GM12878 (cell line): Measurements from ENCODE around the gene SDHAF1.

Experiments used
- ATF3 ChIP-seq: IDR thresholded peaks from 2 replicates; pipeline ENCODE4 v1.6.1; 2011; ENCODE audit warnings: low read depth, mild to moderate bottlenecking, low read length, moderate library complexity, borderline replicate concordance; ENCODE audit errors: extremely low read depth
- CTCF ChIP-seq, 3 experiments: IDR thresholded peaks in 2 of 3; conservative IDR thresholded peaks in 1 of 3; 2 replicates each; pipeline ENCODE4 v1.5.1; 2011; ENCODE audit warnings: low read depth in 3 of 3, low read length in 3 of 3, mild to moderate bottlenecking in 3 of 3, control low read depth in 2 of 3, moderate library complexity in 2 of 3, inconsistent platforms in 1 of 3, mixed read lengths in 1 of 3; ENCODE audit not compliant: control insufficient read depth in 2 of 3, insufficient read depth in 1 of 3; ENCODE audit errors: extremely low read depth in 1 of 3
- E2F8 ChIP-seq: fragments of 450-650 bp; IDR thresholded peaks from 2 replicates; pipeline ENCODE4 v1.6.1; 2018; ENCODE audit warnings: mild to moderate bottlenecking, low read depth, moderate library complexity; ENCODE audit not compliant: partially characterized antibody
- EP300 ChIP-seq, 2 experiments: fragments of 150-350 bp in 1 of 2; IDR thresholded peaks; 2 replicates each; pipeline ENCODE4 v1.6.1; 2011 to 2012; ENCODE audit warnings: low read depth in 2 of 2, low read length in 2 of 2, borderline replicate concordance in 1 of 2, improper control_type of control experiment in 1 of 2, inconsistent platforms in 1 of 2; ENCODE audit not compliant: control insufficient read depth in 1 of 2
- EZH2 ChIP-seq: IDR thresholded peaks from 2 replicates; pipeline ENCODE4 v1.6.1; 2012; ENCODE audit warnings: low read depth, mild to moderate bottlenecking, control low read depth, inconsistent platforms, low read length, borderline replicate concordance; ENCODE audit not compliant: control insufficient read depth
- HDAC6 ChIP-seq: fragments of 200-600 bp; sonication (generic); IDR thresholded peaks from one replicate; pipeline ENCODE4 v1.8.0; 2017; ENCODE audit warnings: antibody characterized with exemption; ENCODE audit not compliant: unreplicated experiment
- MEF2A ChIP-seq: IDR thresholded peaks from 2 replicates; pipeline ENCODE4 v1.6.1; 2011; ENCODE audit warnings: low read depth, mild to moderate bottlenecking, low read length, moderate library complexity; ENCODE audit not compliant: insufficient read depth
- POLR2AphosphoS5 ChIP-seq: IDR thresholded peaks from 2 replicates; pipeline ENCODE4 v1.6.1; 2011; ENCODE audit warnings: mild to moderate bottlenecking, low read length, inconsistent platforms
- TAF1 ChIP-seq: IDR thresholded peaks from 2 replicates; pipeline ENCODE4 v1.6.1; 2011; ENCODE audit warnings: mild to moderate bottlenecking, low read depth, low read length, borderline replicate concordance
- TCF7 ChIP-seq: IDR thresholded peaks from 2 replicates; pipeline ENCODE4 v1.6.1; 2014; ENCODE audit warnings: antibody characterized with exemption, borderline replicate concordance

DNA sequence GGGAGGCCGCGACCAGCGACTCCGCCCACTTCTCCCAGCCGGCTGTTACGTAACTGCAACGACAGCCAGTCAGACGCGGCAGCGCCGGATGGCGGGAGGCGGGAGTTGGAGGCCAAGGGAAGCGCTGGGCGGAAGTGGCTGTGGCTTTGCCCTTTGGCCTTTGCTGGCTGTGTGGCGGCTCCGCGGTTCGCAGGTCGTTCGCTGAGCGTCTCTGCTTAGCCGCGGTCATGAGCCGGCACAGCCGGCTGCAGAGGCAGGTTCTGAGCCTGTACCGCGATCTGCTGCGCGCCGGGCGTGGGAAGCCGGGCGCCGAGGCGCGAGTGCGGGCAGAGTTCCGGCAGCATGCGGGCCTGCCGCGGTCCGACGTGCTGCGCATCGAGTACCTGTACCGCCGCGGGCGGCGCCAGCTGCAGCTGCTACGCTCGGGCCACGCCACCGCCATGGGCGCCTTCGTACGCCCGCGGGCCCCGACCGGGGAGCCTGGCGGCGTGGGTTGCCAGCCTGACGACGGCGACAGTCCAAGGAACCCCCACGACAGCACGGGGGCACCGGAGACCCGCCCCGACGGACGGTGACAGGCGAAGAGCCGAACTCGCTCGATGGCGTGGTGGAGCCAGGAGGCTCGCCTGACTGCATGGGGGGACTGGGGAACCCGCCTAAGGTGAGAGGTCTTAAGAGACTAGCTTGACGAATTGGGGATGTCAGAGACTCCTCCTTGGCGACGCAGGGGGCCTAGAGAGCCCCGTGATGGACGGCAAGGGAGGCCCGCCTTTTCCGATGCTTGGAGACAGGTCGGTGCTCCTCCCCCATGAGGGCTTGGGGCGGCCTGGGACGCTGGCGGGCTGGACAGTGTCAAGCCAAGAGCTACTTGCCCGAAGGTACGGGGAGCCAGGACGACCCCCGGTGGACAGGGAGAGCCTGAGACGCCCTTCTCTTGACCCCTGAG is at the start of gene SDHAF1:
- TF ChIP-seq EZH2, result no peak
- TF ChIP-seq CTCF (IDR thresholded peaks at IDR 0.05 in 2 of 3, conservative IDR thresholded peaks at IDR 0.05 in 1 of 3; ENCODE audit: control insufficient read depth in 2 of 3, extremely low read depth in 1 of 3, insufficient read depth in 1 of 3, low read depth in 3 of 3, low read length in 3 of 3), result no peak
- TF ChIP-seq MEF2A, result no peak
- TF ChIP-seq E2F8, result no peak
- TF ChIP-seq POLR2AphosphoS5, result peak; percentile 84
- no peak for TF ChIP-seq EP300 (IDR thresholded peaks at IDR 0.05; ENCODE audit: borderline replicate concordance in 1 of 2, control insufficient read depth in 1 of 2, low read depth in 2 of 2, low read length in 2 of 2)
- no peak for TF ChIP-seq TCF7
- TF ChIP-seq TAF1, result peak; percentile 70; the same call in 1 of the 2 replicates
- TF ChIP-seq ATF3, result no peak
- no peak for TF ChIP-seq HDAC6
